ENCODE data around the gene CAMKK2.

- TF ChIP-seq CTCF (IDR thresholded peaks at IDR 0.05; ENCODE audit: low read depth, low read length, missing input control) (no peak), TAF1 (conservative IDR thresholded peaks at IDR 0.05) (no peak)
Observed at GRCh38 chr12:121295116-121295745, 1.3 kb downstream of the CAMKK2 start.

All from liver (tissue), 3 donors.